Trophoblast cell (in vitro differentiated cells and primary cell): Measurements from ENCODE around the gene DLK2.
A peak's percentile ranks its signal among the peaks of the same experiment; 100 is the strongest.

Experiments
- DNase-seq, 2 donors: peaks; one replicate each; pipeline ENCODE4 v3.0.0-alpha.2; 2016
- H2AFZ ChIP-seq: 2 replicates; pipeline ENCODE4 v1.6.1; 2013; ENCODE audit warnings: low read length, moderate library complexity, mild to moderate bottlenecking; ENCODE audit not compliant: insufficient read depth, poor library complexity
- H2AK5ac ChIP-seq: 2 replicates; pipeline ENCODE4 v1.6.1; 2013; ENCODE audit warnings: mild to moderate bottlenecking, low read length
- H2BK120ac ChIP-seq: 2 replicates; pipeline ENCODE4 v1.6.1; 2013; ENCODE audit warnings: low read length, mild to moderate bottlenecking, moderate library complexity; ENCODE audit not compliant: insufficient read depth, poor library complexity
- H2BK12ac ChIP-seq: 2 replicates; pipeline ENCODE4 v1.6.1; 2013; ENCODE audit warnings: mild to moderate bottlenecking, low read length, moderate library complexity
- H2BK5ac ChIP-seq: 2 replicates; pipeline ENCODE4 v1.6.1; 2013; ENCODE audit warnings: low read length, low read depth, moderate library complexity, mild to moderate bottlenecking; ENCODE audit not compliant: poor library complexity
- H3K14ac ChIP-seq: 2 replicates; pipeline ENCODE4 v1.6.1; 2013; ENCODE audit warnings: mild to moderate bottlenecking, low read length
- H3K18ac ChIP-seq: 2 replicates; pipeline ENCODE4 v1.6.1; 2013; ENCODE audit warnings: mild to moderate bottlenecking, low read length
- H3K23ac ChIP-seq: 2 replicates; pipeline ENCODE4 v1.6.1; 2013; ENCODE audit warnings: low read length
- H3K27ac ChIP-seq: 2 replicates; pipeline ENCODE4 v1.5.1; 2013; ENCODE audit warnings: low read depth, mild to moderate bottlenecking, inconsistent platforms, low read length, moderate library complexity
- H3K27me3 ChIP-seq: 2 replicates; pipeline ENCODE4 v1.6.1; 2013; ENCODE audit warnings: inconsistent platforms, mild to moderate bottlenecking, low read length, moderate library complexity; ENCODE audit not compliant: insufficient read depth
- H3K36me3 ChIP-seq, 2 experiments: 1 replicate in 1 of 2; 2 replicates in 1 of 2; pipeline ENCODE4 v1.6.1; 2013; ENCODE audit warnings: low read length in 2 of 2, mild to moderate bottlenecking in 2 of 2, moderate library complexity in 1 of 2; ENCODE audit not compliant: insufficient read depth in 2 of 2, control insufficient read depth in 1 of 2
- H3K4ac ChIP-seq: 2 replicates; pipeline ENCODE4 v1.6.1; 2013; ENCODE audit warnings: low read depth, mild to moderate bottlenecking, low read length, moderate library complexity
- H3K4me1 ChIP-seq, 2 experiments: 1 replicate in 1 of 2; 2 replicates in 1 of 2; pipeline ENCODE4 v1.6.1; 2013; ENCODE audit warnings: low read length in 2 of 2, mild to moderate bottlenecking in 2 of 2, moderate library complexity in 1 of 2; ENCODE audit not compliant: insufficient read depth in 2 of 2, control insufficient read depth in 1 of 2
- H3K4me2 ChIP-seq: 2 replicates; pipeline ENCODE4 v1.6.1; 2013; ENCODE audit warnings: inconsistent platforms, mild to moderate bottlenecking, low read length, moderate library complexity
- H3K4me3 ChIP-seq: 2 replicates; pipeline ENCODE4 v1.5.1; 2013; ENCODE audit warnings: mild to moderate bottlenecking, low read depth, low read length, inconsistent platforms
- H3K79me1 ChIP-seq: one replicate; pipeline ENCODE4 v1.6.1; 2013; ENCODE audit warnings: low read length
- H3K79me2 ChIP-seq: 2 replicates; pipeline ENCODE4 v1.6.1; 2013; ENCODE audit warnings: low read length, mild to moderate bottlenecking; ENCODE audit not compliant: control insufficient read depth, insufficient read depth, poor library complexity
- H3K9ac ChIP-seq: 2 replicates; pipeline ENCODE4 v1.6.1; 2013; ENCODE audit warnings: mild to moderate bottlenecking, low read length
- H3K9me3 ChIP-seq: 2 replicates; pipeline ENCODE4 v1.6.1; 2013; ENCODE audit warnings: low read depth, mild to moderate bottlenecking, control low read depth, inconsistent platforms, low read length; ENCODE audit not compliant: insufficient read depth
- H4K12ac ChIP-seq: 2 replicates; pipeline ENCODE4 v1.6.1; 2013; ENCODE audit warnings: low read depth, mild to moderate bottlenecking, low read length, moderate library complexity
- H4K8ac ChIP-seq: 2 replicates; pipeline ENCODE4 v1.6.1; 2013; ENCODE audit warnings: low read depth, mild to moderate bottlenecking, low read length, moderate library complexity
- H4K91ac ChIP-seq: one replicate; pipeline ENCODE4 v1.6.1; 2013; ENCODE audit warnings: low read depth, mild to moderate bottlenecking, low read length, moderate library complexity
- WGBS: extraction: QIAGEN DNeasy Blood & Tissue Kit; methylation state at CpG from one replicate; pipeline ENCODE4 v1.1.7; 2013; ENCODE audit warnings: missing lambda C conversion rate; ENCODE audit not compliant: insufficient read length, insufficient coverage; ENCODE audit errors: extremely low coverage; 5-methylcytosine and 5-hydroxymethylcytosine counted together

DLK2 gene

DNA sequence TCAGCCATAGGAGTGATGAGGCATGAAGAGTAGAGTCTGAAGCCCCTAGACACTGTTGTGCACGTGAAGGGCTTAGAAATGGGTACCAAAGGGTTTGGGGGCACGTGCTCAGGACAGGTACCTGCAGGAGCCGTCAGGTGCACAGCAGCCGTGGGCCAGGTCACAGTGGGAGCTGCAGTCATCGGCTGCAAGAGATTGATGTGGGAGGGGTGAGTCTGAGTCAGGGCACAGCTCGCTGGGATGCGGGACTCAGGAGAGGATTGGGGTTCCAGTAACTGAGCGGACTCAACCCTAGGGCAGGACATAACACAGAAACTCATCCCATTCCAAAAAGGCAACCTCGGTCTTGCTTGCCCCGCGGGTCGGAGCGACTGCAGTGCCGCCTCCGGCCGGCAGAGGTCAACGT, 1.1 kb downstream of the DLK2 start:
- Histone ChIP-seq H2BK5ac (no peak overlapping the region), H3K9ac (no peak overlapping the region)

DNA sequence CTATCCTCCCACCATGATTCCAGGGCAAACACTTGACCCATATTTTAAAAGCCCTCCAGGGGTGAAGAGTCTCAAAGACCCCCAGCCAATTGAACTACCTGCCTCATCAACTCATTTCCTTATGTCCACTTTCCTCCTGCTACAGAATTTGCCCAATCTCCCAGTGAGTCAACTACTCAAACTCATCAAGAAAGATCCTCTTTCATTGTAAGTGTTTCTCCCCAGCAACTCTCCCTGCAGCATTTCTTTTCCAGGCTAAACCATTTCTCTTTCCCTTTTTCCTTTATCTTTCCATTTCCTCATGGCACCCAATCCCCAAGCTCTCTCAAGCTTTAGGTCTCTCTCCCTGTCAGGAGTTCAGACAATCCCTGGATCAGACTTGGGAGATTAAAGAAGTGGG, 1.5 kb downstream of the DLK2 start:
- Histone ChIP-seq H3K9ac (no peak overlapping the region), H2BK12ac (no peak overlapping the region), H2AK5ac (no peak overlapping the region), H3K27ac (no peak overlapping the region), H2AFZ (no peak overlapping the region), H3K4ac (no peak overlapping the region), H3K36me3 (peaks cover 31 to 35% of the 10 kb centered on the region in 2 experiments), H4K8ac (no peak overlapping the region), H3K4me3 (no peak overlapping the region), H4K91ac (no peak overlapping the region), H3K4me1 (peaks cover 3 to 4% of the 10 kb centered on the region in 2 experiments), H2BK120ac (no peak overlapping the region), H2BK5ac (no peak overlapping the region), H3K18ac (no peak overlapping the region), H3K14ac (no peak overlapping the region), H3K79me2 (no peaks in the 10 kb centered on the region), H4K12ac (no peak overlapping the region), H3K4me2 (no peak overlapping the region), H3K27me3 (peaks cover 8% of the 10 kb centered on the region), H3K79me1 (no peaks in the 10 kb centered on the region), H3K23ac (no peak overlapping the region), H3K9me3 (no peaks in the 10 kb centered on the region)
- no peak for DNase-seq

More for the DNA sequence above, 1.1 kb downstream of the DLK2 start:
- H4K91ac ChIP-seq, result no peak overlapping the region
- H4K8ac ChIP-seq, result no peak overlapping the region
- no peak overlapping the region for H2BK120ac ChIP-seq
- no peak overlapping the region for H2AK5ac ChIP-seq
- no peak overlapping the region for H3K18ac ChIP-seq
- H3K14ac ChIP-seq, result no peak overlapping the region
- no peak overlapping the region for H3K23ac ChIP-seq
- H3K4me2 ChIP-seq, result peak overlapping the region; percentile 94
- H3K4me1 ChIP-seq, result peaks cover 3 to 4% of the 10 kb centered on the region in 2 experiments
- no peaks in the 10 kb centered on the region for H3K79me1 ChIP-seq
- H3K27ac ChIP-seq, result no peak overlapping the region
- H3K4me3 ChIP-seq, result peak overlapping the region; percentile 75
- WGBS, result no CpG with 5 or more reads among the region's 17 CpGs
- no peaks in the 10 kb centered on the region for H3K79me2 ChIP-seq
- no peaks in the 10 kb centered on the region for H3K9me3 ChIP-seq
- peaks cover 27 to 32% of the 10 kb centered on the region in 2 experiments for H3K36me3 ChIP-seq
- no peak overlapping the region for H2BK12ac ChIP-seq
- peak in 1 of 2 donors; percentile 87 for DNase-seq
- H4K12ac ChIP-seq, result no peak overlapping the region
- no peak overlapping the region for H3K4ac ChIP-seq
- H3K27me3 ChIP-seq, result peaks cover 8% of the 10 kb centered on the region
- H2AFZ ChIP-seq, result no peak overlapping the region

DNA sequence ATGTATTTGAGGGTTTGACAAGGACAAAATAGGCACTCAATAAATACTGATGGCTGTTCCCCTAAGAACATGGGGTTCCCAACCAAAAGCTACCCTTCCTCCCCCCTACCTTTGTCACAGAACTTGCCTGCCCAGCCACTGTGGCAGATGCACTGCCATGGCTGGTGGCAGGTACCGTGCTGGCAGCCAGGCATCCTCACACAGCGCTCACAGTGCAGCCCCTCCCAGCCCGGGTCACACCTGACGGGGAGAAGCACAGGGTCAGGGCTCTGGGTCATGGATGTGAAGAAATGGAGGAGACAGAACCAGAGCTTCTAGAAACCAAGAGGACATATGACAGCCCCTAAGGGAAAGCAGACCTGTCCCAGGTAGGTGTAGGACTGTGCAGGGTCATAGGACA, 2.5 kb downstream of the DLK2 start:
- no CpG with 5 or more reads among the region's 4 CpGs for WGBS
- H3K4ac ChIP-seq, result no peak overlapping the region
- H4K8ac ChIP-seq, result no peak overlapping the region
- no peak overlapping the region for H2BK120ac ChIP-seq
- peaks cover 3 to 4% of the 10 kb centered on the region in 2 experiments for H3K4me1 ChIP-seq
- H4K12ac ChIP-seq, result no peak overlapping the region
- no peak overlapping the region for H3K23ac ChIP-seq
- no peak for DNase-seq
- no peak overlapping the region for H3K18ac ChIP-seq
- H2BK12ac ChIP-seq, result no peak overlapping the region
- no peaks in the 10 kb centered on the region for H3K79me1 ChIP-seq
- H3K27me3 ChIP-seq, result peaks cover 8% of the 10 kb centered on the region
- H3K4me3 ChIP-seq, result no peak overlapping the region
- no peak overlapping the region for H3K27ac ChIP-seq
- H2AFZ ChIP-seq, result no peak overlapping the region
- peaks cover 35 to 45% of the 10 kb centered on the region in 2 experiments for H3K36me3 ChIP-seq
- no peaks in the 10 kb centered on the region for H3K79me2 ChIP-seq
- H3K9me3 ChIP-seq, result no peaks in the 10 kb centered on the region
- no peak overlapping the region for H3K9ac ChIP-seq
- no peak overlapping the region for H3K14ac ChIP-seq
- H2AK5ac ChIP-seq, result no peak overlapping the region
- H3K4me2 ChIP-seq, result no peak overlapping the region
- H4K91ac ChIP-seq, result no peak overlapping the region
- no peak overlapping the region for H2BK5ac ChIP-seq

DNA sequence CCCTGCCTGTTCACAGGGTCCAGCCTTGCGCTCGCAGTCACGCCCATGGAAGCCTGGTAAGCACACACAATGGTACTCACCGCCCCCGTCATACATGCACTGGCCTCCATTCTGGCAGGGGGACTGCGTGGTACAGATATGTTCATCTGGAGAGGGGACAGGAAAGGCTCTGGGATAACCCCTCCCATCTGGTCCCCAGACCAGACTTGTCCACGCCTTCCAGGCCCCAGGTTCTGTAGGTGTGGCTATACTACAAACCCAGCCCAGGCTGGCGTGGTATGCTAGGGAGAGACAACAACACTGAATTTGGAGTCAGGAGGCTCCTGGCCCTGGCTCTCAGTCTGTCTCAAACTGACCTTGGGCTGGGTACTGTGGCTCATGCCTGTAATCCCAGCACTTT, 3.4 kb downstream of the DLK2 start:
- no peak for DNase-seq
- Histone ChIP-seq H3K4me3 (peak overlapping the region; percentile 10), H3K27me3 (peaks cover 8% of the 10 kb centered on the region), H3K27ac (no peak overlapping the region), H2AFZ (no peak overlapping the region), H3K36me3 (peaks cover 44 to 54% of the 10 kb centered on the region in 2 experiments), H3K9ac (no peak overlapping the region), H3K4me1 (peaks cover 3 to 4% of the 10 kb centered on the region in 2 experiments), H2BK12ac (no peak overlapping the region), H4K91ac (no peak overlapping the region), H3K4me2 (no peak overlapping the region), H3K9me3 (no peaks in the 10 kb centered on the region), H4K12ac (no peak overlapping the region), H2BK5ac (no peak overlapping the region), H3K79me1 (no peaks in the 10 kb centered on the region), H2AK5ac (no peak overlapping the region), H4K8ac (no peak overlapping the region), H3K4ac (no peak overlapping the region), H3K23ac (no peak overlapping the region), H2BK120ac (no peak overlapping the region), H3K14ac (no peak overlapping the region), H3K79me2 (no peaks in the 10 kb centered on the region), H3K18ac (no peak overlapping the region)
- no CpG with 5 or more reads among the region's 8 CpGs for WGBS
